K562 (cell line): Measurements from ENCODE around the gene FGF16. TPM values are rescaled to one million over a fixed set of nuclear protein-coding genes. Genes with fewer than 3 reads are reported as not detected.

Experiments used
- DMBX1 ChIP-seq: fragments of 250-450 bp; sonication (Bioruptor Pico); IDR thresholded peaks from 2 replicates; pipeline ENCODE4 v1.8.0; 2022; ENCODE audit warnings: inconsistent platforms, mild to moderate bottlenecking, moderate library complexity, borderline replicate concordance
- JUNB ChIP-seq: fragments of 450-650 bp; formaldehyde crosslinking; conservative IDR thresholded peaks from 2 replicates; pipeline ENCODE4 v1.4.0; 2020; ENCODE audit warnings: mild to moderate bottlenecking
- KDM2B ChIP-seq: fragments of 250-450 bp; sonication (Bioruptor Pico); IDR thresholded peaks from 2 replicates; pipeline ENCODE4 v1.8.0; 2021; ENCODE audit warnings: mild to moderate bottlenecking, moderate library complexity
- LARP7 ChIP-seq: fragments of 450-650 bp; IDR thresholded peaks from 2 replicates; pipeline ENCODE4 v1.6.1; 2016
- SREBF1 ChIP-seq: fragments of 150-350 bp; IDR thresholded peaks from 2 replicates; pipeline ENCODE4 v1.6.1; 2014; ENCODE audit warnings: antibody characterized with exemption, low read depth, low read length, borderline replicate concordance
- ZNF699 ChIP-seq: fragments of 250-450 bp; sonication (Bioruptor Pico); IDR thresholded peaks from 2 replicates; pipeline ENCODE4 v1.8.0; 2021; ENCODE audit warnings: mild to moderate bottlenecking, moderate library complexity; ENCODE audit not compliant: insufficient replicate concordance
- polyA plus RNA-seq, 8 experiments: library from polyadenylated mRNA; depleted of rRNA in 4 of 8; stranded (reverse) in 5 of 8; unstranded in 3 of 8; fragments of >200 nt; fragmentation: Nextera tagmentation in 2 of 8; fragmentation: Illumina TruSeq in 1 of 8; extraction: Ambion mirVana in 2 of 8; extraction: Trizol in 1 of 8; gene quantifications; 2 replicates each; pipeline versions ENCODE4 v1.2.1 to v1.2.3, GENCODE V29; 2011 to 2014; ENCODE audit warnings: inconsistent platforms in 1 of 8, missing spikeins in 1 of 8
- total RNA-seq, 7 experiments: library from RNA; depleted of rRNA in 6 of 7; stranded (reverse); fragments of >200 nt in 6 of 7; fragmentation: Illumina TruSeq in 2 of 7; extraction: Trizol in 2 of 7; gene quantifications; 2 replicates each; pipeline versions ENCODE4 v1.2.1 to v1.2.3, GENCODE V29; 2011 to 2021; ENCODE audit warnings: low replicate concordance in 1 of 7
- TF ChIP-seq, protein P1 (sequence below): fragments of 450-650 bp; IDR thresholded peaks from 2 replicates; pipeline ENCODE4 v1.6.1; 2016; ENCODE audit warnings: antibody characterized with exemption
- TF ChIP-seq, protein P2 (sequence below): fragments of 450-650 bp; formaldehyde crosslinking; IDR thresholded peaks from 2 replicates; pipeline ENCODE4 v1.4.0; 2020; ENCODE audit warnings: mild to moderate bottlenecking, moderate library complexity
- TF ChIP-seq, protein P3 (sequence below): fragments of 450-650 bp; IDR thresholded peaks from 2 replicates; pipeline ENCODE4 v1.6.1; 2016; ENCODE audit warnings: mild to moderate bottlenecking
- TF ChIP-seq, protein P4 (sequence below): sonication (generic); formaldehyde crosslinking; IDR thresholded peaks from 2 replicates; pipeline ENCODE4 v1.8.0; 2022; ENCODE audit warnings: mild to moderate bottlenecking, missing genetic modification reagents

Gene FGF16
- total and polyA plus RNA-seq, 9 of the 15 experiments (the other 6 are each of a cell fraction or from before 2014, with no cell fraction given), result not detected

DNA sequence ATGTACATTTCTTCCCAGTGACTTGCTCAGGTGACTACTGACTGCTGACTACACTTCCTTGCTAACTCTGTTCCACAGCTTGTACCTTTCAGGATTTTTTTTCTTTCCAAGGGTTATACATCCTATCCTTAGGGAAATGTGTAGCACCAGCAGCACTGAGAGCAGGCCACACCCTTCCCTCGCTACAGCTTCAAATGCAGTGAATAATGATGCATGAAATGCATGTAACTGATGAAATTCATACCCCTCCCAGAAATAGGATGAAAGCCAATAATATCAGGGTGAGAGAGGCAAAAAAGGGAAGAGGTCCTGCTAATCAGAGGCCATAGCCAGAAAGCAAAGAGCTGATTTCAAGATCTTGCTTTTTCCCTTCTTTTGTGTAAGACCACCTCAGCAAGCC lies 6.2 kb upstream of the FGF16 start (continued):
- TF ChIP-seq LARP7 (no peak), KDM2B (CRISPR knock-in tag) (no peak), DMBX1 (CRISPR knock-in tag) (no peak), ZNF699 (CRISPR knock-in tag) (no peak), SREBF1 (no peak), JUNB (CRISPR knock-in tag) (no peak)
- TF ChIP-seq, protein P1, sequence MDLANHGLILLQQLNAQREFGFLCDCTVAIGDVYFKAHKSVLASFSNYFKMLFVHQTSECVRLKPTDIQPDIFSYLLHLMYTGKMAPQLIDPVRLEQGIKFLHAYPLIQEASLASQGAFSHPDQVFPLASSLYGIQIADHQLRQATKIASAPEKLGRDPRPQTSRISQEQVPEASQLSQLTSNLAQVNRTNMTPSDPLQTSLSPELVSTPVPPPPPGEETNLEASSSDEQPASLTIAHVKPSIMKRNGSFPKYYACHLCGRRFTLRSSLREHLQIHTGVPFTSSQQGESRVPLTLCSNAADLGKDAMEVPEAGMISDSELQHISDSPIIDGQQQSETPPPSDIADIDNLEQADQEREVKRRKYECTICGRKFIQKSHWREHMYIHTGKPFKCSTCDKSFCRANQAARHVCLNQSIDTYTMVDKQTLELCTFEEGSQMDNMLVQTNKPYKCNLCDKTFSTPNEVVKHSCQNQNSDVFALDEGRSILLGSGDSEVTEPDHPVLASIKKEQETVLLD, result no peak
- TF ChIP-seq, protein P2, sequence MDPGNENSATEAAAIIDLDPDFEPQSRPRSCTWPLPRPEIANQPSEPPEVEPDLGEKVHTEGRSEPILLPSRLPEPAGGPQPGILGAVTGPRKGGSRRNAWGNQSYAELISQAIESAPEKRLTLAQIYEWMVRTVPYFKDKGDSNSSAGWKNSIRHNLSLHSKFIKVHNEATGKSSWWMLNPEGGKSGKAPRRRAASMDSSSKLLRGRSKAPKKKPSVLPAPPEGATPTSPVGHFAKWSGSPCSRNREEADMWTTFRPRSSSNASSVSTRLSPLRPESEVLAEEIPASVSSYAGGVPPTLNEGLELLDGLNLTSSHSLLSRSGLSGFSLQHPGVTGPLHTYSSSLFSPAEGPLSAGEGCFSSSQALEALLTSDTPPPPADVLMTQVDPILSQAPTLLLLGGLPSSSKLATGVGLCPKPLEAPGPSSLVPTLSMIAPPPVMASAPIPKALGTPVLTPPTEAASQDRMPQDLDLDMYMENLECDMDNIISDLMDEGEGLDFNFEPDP (CRISPR knock-in tag), result no peak
- TF ChIP-seq, protein P3, sequence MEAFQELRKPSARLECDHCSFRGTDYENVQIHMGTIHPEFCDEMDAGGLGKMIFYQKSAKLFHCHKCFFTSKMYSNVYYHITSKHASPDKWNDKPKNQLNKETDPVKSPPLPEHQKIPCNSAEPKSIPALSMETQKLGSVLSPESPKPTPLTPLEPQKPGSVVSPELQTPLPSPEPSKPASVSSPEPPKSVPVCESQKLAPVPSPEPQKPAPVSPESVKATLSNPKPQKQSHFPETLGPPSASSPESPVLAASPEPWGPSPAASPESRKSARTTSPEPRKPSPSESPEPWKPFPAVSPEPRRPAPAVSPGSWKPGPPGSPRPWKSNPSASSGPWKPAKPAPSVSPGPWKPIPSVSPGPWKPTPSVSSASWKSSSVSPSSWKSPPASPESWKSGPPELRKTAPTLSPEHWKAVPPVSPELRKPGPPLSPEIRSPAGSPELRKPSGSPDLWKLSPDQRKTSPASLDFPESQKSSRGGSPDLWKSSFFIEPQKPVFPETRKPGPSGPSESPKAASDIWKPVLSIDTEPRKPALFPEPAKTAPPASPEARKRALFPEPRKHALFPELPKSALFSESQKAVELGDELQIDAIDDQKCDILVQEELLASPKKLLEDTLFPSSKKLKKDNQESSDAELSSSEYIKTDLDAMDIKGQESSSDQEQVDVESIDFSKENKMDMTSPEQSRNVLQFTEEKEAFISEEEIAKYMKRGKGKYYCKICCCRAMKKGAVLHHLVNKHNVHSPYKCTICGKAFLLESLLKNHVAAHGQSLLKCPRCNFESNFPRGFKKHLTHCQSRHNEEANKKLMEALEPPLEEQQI, result no peak
- TF ChIP-seq, protein P4, sequence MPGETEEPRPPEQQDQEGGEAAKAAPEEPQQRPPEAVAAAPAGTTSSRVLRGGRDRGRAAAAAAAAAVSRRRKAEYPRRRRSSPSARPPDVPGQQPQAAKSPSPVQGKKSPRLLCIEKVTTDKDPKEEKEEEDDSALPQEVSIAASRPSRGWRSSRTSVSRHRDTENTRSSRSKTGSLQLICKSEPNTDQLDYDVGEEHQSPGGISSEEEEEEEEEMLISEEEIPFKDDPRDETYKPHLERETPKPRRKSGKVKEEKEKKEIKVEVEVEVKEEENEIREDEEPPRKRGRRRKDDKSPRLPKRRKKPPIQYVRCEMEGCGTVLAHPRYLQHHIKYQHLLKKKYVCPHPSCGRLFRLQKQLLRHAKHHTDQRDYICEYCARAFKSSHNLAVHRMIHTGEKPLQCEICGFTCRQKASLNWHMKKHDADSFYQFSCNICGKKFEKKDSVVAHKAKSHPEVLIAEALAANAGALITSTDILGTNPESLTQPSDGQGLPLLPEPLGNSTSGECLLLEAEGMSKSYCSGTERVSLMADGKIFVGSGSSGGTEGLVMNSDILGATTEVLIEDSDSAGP (CRISPR knock-in tag), result no peak
